B cell (primary cell): ENCODE results near the gene DYRK3. TPM values are rescaled to one million over a fixed set of nuclear protein-coding genes. Genes with fewer than 3 reads are reported as not detected.

Experiments
- ATAC-seq: fragments of 200-7000 bp; cut with Tn5 transposase; one replicate; pipeline ENCODE4 v1.10.0; 2021; ENCODE audit warnings: low read depth, mild to moderate bottlenecking, moderate number of reproducible peaks, moderate library complexity
- CTCF ChIA-PET: fragments of 350-600 bp; sonication (Branson Sonifier 250); formaldehyde crosslinking; loops from one replicate; lab custom pipeline; 2021; ENCODE audit warnings: antibody characterized with exemption, inconsistent platforms; lab: Charles Lee
- POLR2A ChIA-PET: fragments of 350-600 bp; sonication (Branson Sonifier 250); formaldehyde crosslinking; loops from one replicate; lab custom pipeline; 2021; ENCODE audit warnings: antibody characterized with exemption; lab: Charles Lee
- DNase-seq: peaks from one replicate; pipeline ENCODE4 v3.0.0; 2013
- H2AFZ ChIP-seq: 2 replicates; pipeline ENCODE4 v1.6.1; 2012; ENCODE audit warnings: mild to moderate bottlenecking, low read depth, low read length; ENCODE audit not compliant: insufficient read depth, poor library complexity, severe bottlenecking
- H3K27ac ChIP-seq, 2 donors: 1 replicate in 1 of 2; 2 replicates in 1 of 2; pipeline ENCODE4 v1.5.1; 2012 to 2013; ENCODE audit warnings: low read length in 2 of 2, mild to moderate bottlenecking in 2 of 2, moderate library complexity in 1 of 2
- H3K27me3 ChIP-seq, 4 experiments: fragments of 200-600 bp in 1 of 4; sonication (generic) in 1 of 4; replicated peaks in 1 of 4; 1 replicate in 2 of 4; 2 replicates in 2 of 4; pipeline versions ENCODE4 v1.6.1 to v1.7.0; 2013 to 2016; ENCODE audit warnings: low read length in 3 of 4, mild to moderate bottlenecking in 2 of 4, mixed read lengths in 1 of 4, moderate library complexity in 1 of 4; ENCODE audit not compliant: insufficient read depth in 4 of 4, control insufficient read depth in 3 of 4; ENCODE audit errors: control extremely low read depth in 1 of 4
- H3K36me3 ChIP-seq, 2 experiments: replicated peaks in 1 of 2; 1 replicate in 1 of 2; 2 replicates in 1 of 2; pipeline versions ENCODE4 v1.6.1 to v1.7.1; 2013; ENCODE audit warnings: low read length in 1 of 2; ENCODE audit not compliant: insufficient read depth in 2 of 2, control insufficient read depth in 1 of 2; ENCODE audit errors: control extremely low read depth in 1 of 2, extremely low read depth in 1 of 2
- H3K4me1 ChIP-seq, 2 donors: fragments of 200-600 bp in 1 of 2; sonication (generic) in 1 of 2; 1 replicate in 1 of 2; 2 replicates in 1 of 2; pipeline versions ENCODE4 v1.5.1 to v1.6.1; 2013 to 2017; ENCODE audit warnings: low read length in 2 of 2; ENCODE audit not compliant: control insufficient read depth in 2 of 2, insufficient read depth in 2 of 2
- H3K4me2 ChIP-seq: replicated peaks from 2 replicates; pipeline ENCODE3; 2012; ENCODE audit warnings: mild to moderate bottlenecking, low read depth, low read length; ENCODE audit not compliant: poor library complexity, severe bottlenecking
- H3K4me3 ChIP-seq, 5 experiments: fragments of 200-600 bp in 1 of 5; sonication (generic) in 1 of 5; 1 replicate in 3 of 5; 2 replicates in 2 of 5; pipeline versions ENCODE4 v1.5.1 to v1.7.0; 2011 to 2016; ENCODE audit warnings: low read length in 4 of 5, mild to moderate bottlenecking in 4 of 5, low read depth in 2 of 5, control low read depth in 1 of 5, moderate library complexity in 1 of 5; ENCODE audit not compliant: insufficient read depth in 1 of 5; ENCODE audit errors: control extremely low read depth in 1 of 5, extremely low read depth in 1 of 5
- H3K79me2 ChIP-seq: fragments of 200-600 bp; sonication (generic); one replicate; pipeline ENCODE4 v1.6.0; 2016; ENCODE audit warnings: low read length; ENCODE audit not compliant: control insufficient read depth, insufficient read depth
- H3K9ac ChIP-seq: fragments of 200-600 bp; sonication (generic); 2 replicates; pipeline ENCODE4 v1.6.1; 2017; ENCODE audit warnings: mild to moderate bottlenecking, low read length, moderate library complexity
- H3K9me3 ChIP-seq, 3 donors: one replicate each; pipeline versions ENCODE4 v1.6.1 to v1.7.1; 2013; ENCODE audit warnings: low read length in 2 of 3; ENCODE audit not compliant: control insufficient read depth in 2 of 3, insufficient read depth in 1 of 3; ENCODE audit errors: control extremely low read depth in 1 of 3
- H4K20me1 ChIP-seq: 2 replicates; pipeline ENCODE4 v1.6.0; 2012; ENCODE audit warnings: mild to moderate bottlenecking, low read length; ENCODE audit not compliant: insufficient read depth, control insufficient read depth, poor library complexity, severe bottlenecking
- H3K27ac Mint-ChIP-seq: one replicate; pipeline ENCODE4 v1.8.0; 2021; ENCODE audit warnings: mixed read lengths
- H3K27me3 Mint-ChIP-seq: one replicate; pipeline ENCODE4 v1.8.0; 2021; ENCODE audit warnings: mixed read lengths
- H3K4me1 Mint-ChIP-seq: one replicate; pipeline ENCODE4 v1.8.0; 2021; ENCODE audit warnings: mixed read lengths
- H3K4me3 Mint-ChIP-seq: one replicate; pipeline ENCODE4 v1.8.0; 2021; ENCODE audit warnings: mixed read lengths
- H3K9me3 Mint-ChIP-seq: one replicate; pipeline ENCODE4 v1.8.0; 2022; ENCODE audit warnings: mixed read lengths; ENCODE audit not compliant: insufficient read depth
- CTCF ChIP-seq: fragments of 200-600 bp; IDR thresholded peaks from one replicate; pipeline ENCODE4 v1.8.0; 2022; ENCODE audit warnings: antibody characterized with exemption, mild to moderate bottlenecking
- EZH2 ChIP-seq: IDR thresholded peaks from 2 replicates; pipeline ENCODE4 v1.6.1; 2012; ENCODE audit warnings: borderline replicate concordance, low read depth, mild to moderate bottlenecking, moderate library complexity, low read length; ENCODE audit not compliant: insufficient read depth, poor library complexity, severe bottlenecking
- WGBS: methylation state at CpG from one replicate; pipeline ENCODE4 v1.1.5; 2013; ENCODE audit warnings: missing lambda C conversion rate; ENCODE audit not compliant: insufficient coverage; 5-methylcytosine and 5-hydroxymethylcytosine counted together
- intact Hi-C: fragments of 100-400 bp; cut with micrococcal nuclease; formaldehyde crosslinking; loops from one replicate; pipeline ENCODE4 v1.10.0; 2022
- polyA plus RNA-seq: library from polyadenylated mRNA; depleted of rRNA; stranded (reverse); fragments of >200 nt; gene quantifications from 2 replicates; pipeline ENCODE4 v1.2.3, GENCODE V29; 2012
- total RNA-seq, 2 donors: library from RNA; stranded (reverse); fragments of 120-200 nt in 1 of 2; gene quantifications; 1 replicate in 1 of 2; 2 replicates in 1 of 2; pipeline versions ENCODE4 v1.2.3 to v1.2.4, GENCODE V29; 2013 to 2022

Gene DYRK3
- total and polyA plus RNA-seq, 2 donors (not counting 1 experiment from before 2014, with no cell fraction given): 0.30 TPM; not detected in 1

GRCh38 chr1:206635978-206636345 is 626 bp downstream of the DYRK3 start:
- H4K20me1 ChIP-seq: no peaks in the 10 kb centered on the region
- H2AFZ ChIP-seq: peak overlapping the region; percentile 74
- H3K4me2 ChIP-seq: peak overlapping the region; percentile 95
- no peaks in the 10 kb centered on the region for H3K79me2 ChIP-seq
- peak overlapping the region; percentile 26 for H3K27ac Mint-ChIP-seq
- peak overlapping the region; percentile 63 for H3K9ac ChIP-seq
- ChIA-PET POLR2A (interaction anchor here (1.1 to 1.5 kb wide), 2 partner anchors 24 to 295 kb away, joined by 4 to 5 read pairs; partner anchors contain the start of gene EIF2D), CTCF (interaction anchor here (0.9 to 13.1 kb wide), 19 partner anchors 9 to 412 kb away, joined by 3 to 217 read pairs (median 5); partner anchors contain the start of genes EIF2D and IKBKE)
- TF ChIP-seq CTCF: no peak
- peak; percentile 78 for TF ChIP-seq EZH2
- peak overlapping the region; percentile 34 to 69 (median 65) for H3K4me3 ChIP-seq
- H3K4me1 ChIP-seq: peaks cover 17 to 22% of the 10 kb centered on the region in 2 donors
- ATAC-seq: no peak
- H3K9me3 ChIP-seq: no peaks in the 10 kb centered on the region
- peak overlapping the region; percentile 92 for H3K4me3 Mint-ChIP-seq
- H3K4me1 Mint-ChIP-seq: peaks cover 27% of the 10 kb centered on the region
- 2% methylated on average over 10 of the region's 14 CpGs for WGBS
- H3K27me3 ChIP-seq: peaks cover 0 to 11% (median 7%) of the 10 kb centered on the region in 4 experiments
- no peak overlapping the region for H3K27ac ChIP-seq
- peaks cover 7% of the 10 kb centered on the region for H3K27me3 Mint-ChIP-seq
- H3K36me3 ChIP-seq: no peaks in the 10 kb centered on the region
- no peaks in the 10 kb centered on the region for H3K9me3 Mint-ChIP-seq
- intact Hi-C loops: loop anchor here (1.0 to 10.0 kb wide), 7 partner anchors 24 to 419 kb away; partner anchors contain the start of genes EIF2D, PFKFB2 and YOD1
- peak; percentile 48 for DNase-seq

- H3K79me2 ChIP-seq: no peaks in the 10 kb centered on the region
- Mint-ChIP-seq H3K27ac (no peak overlapping the region), H3K4me3 (no peak overlapping the region)
Observed at GRCh38 chr1:206636671-206637070, 1.3 kb downstream of the DYRK3 start.

More at GRCh38 chr1:206636671-206637070, 1.3 kb downstream of the DYRK3 start:
- H3K27me3 Mint-ChIP-seq: peaks cover 7% of the 10 kb centered on the region
- POLR2A ChIA-PET: no interaction called here
- TF ChIP-seq CTCF (no peak), EZH2 (no peak)
- Histone ChIP-seq H3K27me3 (peaks cover 0 to 11% (median 7%) of the 10 kb centered on the region in 4 experiments), H3K4me3 (no peak overlapping the region), H4K20me1 (no peaks in the 10 kb centered on the region), H3K27ac (no peak overlapping the region), H2AFZ (no peak overlapping the region), H3K9me3 (no peaks in the 10 kb centered on the region), H3K4me2 (no peak overlapping the region), H3K36me3 (no peaks in the 10 kb centered on the region), H3K9ac (no peak overlapping the region), H3K4me1 (peaks cover 17 to 22% of the 10 kb centered on the region in 2 donors)
- WGBS: no CpG with 5 or more reads among the region's 4 CpGs
- intact Hi-C loops: loop anchor here (10.0 kb wide), 2 partner anchors 168 to 418 kb away; partner anchors contain the start of genes PFKFB2 and YOD1
- peaks cover 26% of the 10 kb centered on the region for H3K4me1 Mint-ChIP-seq
- no peaks in the 10 kb centered on the region for H3K9me3 Mint-ChIP-seq
- CTCF ChIA-PET: interaction anchor here (1.2 to 13.1 kb wide), 5 partner anchors 9 to 345 kb away, joined by 4 to 217 read pairs (median 37); no protein-coding TSS in a partner anchor
- ATAC-seq: no peak
- no peak for DNase-seq
